H1 (cell line): ENCODE measurements around the gene TNFAIP8L3. TPM values are rescaled to one million over a fixed set of nuclear protein-coding genes. Genes with fewer than 3 reads are reported as not detected.

ENCODE experiments used
- EP300 ChIP-seq, 2 experiments: IDR thresholded peaks; 1 replicate in 1 of 2; 2 replicates in 1 of 2; pipeline ENCODE4 v1.6.1; 2011 to 2012; ENCODE audit warnings: low read depth in 2 of 2, low read length in 2 of 2, mild to moderate bottlenecking in 2 of 2, borderline replicate concordance in 1 of 2, inconsistent platforms in 1 of 2, moderate library complexity in 1 of 2
- GTF2F1 ChIP-seq: IDR thresholded peaks from 2 replicates; pipeline ENCODE4 v1.6.1; 2012; ENCODE audit warnings: low read depth, low read length, improper control_type of control experiment, borderline replicate concordance
- JUND ChIP-seq: IDR thresholded peaks from 2 replicates; pipeline ENCODE4 v1.6.1; 2011; ENCODE audit warnings: mild to moderate bottlenecking, improper control_type of control experiment, low read length
- SP4 ChIP-seq: IDR thresholded peaks from 2 replicates; pipeline ENCODE4 v1.6.1; 2012; ENCODE audit warnings: low read length, inconsistent platforms
- polyA plus RNA-seq, 7 experiments: library from polyadenylated mRNA; depleted of rRNA in 3 of 7; stranded (reverse) in 5 of 7; unstranded in 2 of 7; fragments of >200 nt in 5 of 7; fragments of 200-250 nt in 2 of 7; gene quantifications; 1 replicate in 5 of 7; 2 replicates in 1 of 7; 4 replicates in 1 of 7; pipeline versions ENCODE4 v1.2.1 to v1.2.3, GENCODE V29; 2011 to 2013; ENCODE audit warnings: missing spikeins in 2 of 7, mixed read lengths in 2 of 7
- total RNA-seq: library from RNA; stranded (reverse); fragmentation: NEBNext Ultra II Directional; extraction: Animal tissue kit (Norgen Biotek cat#: 25700); gene quantifications from 2 replicates; pipeline ENCODE4 v1.2.1, GENCODE V29; 2021

The TNFAIP8L3 gene
- total and polyA plus RNA-seq, 2 of the 8 experiments (the other 6 are each of a cell fraction or from before 2014, with no cell fraction given): 0.23 to 0.67 TPM

- TF ChIP-seq JUND (no peak), SP4 (no peak), EP300 (IDR thresholded peaks at IDR 0.05; ENCODE audit: borderline replicate concordance in 1 of 2, low read depth in 2 of 2, low read length in 2 of 2) (no peak), GTF2F1 (no peak)
Observed at GRCh38 chr15:51137024-51137423, 42.3 kb upstream of the TNFAIP8L3 start (continued).
